Immature natural killer cell (primary cell): ENCODE data around the gene PTPN1. TPM values are rescaled to one million over a fixed set of nuclear protein-coding genes. Genes with fewer than 3 reads are reported as not detected.
"Not testable (repeated sequence)": the region's sequence is repeated elsewhere in the genome, so short reads cannot be mapped to it uniquely, and the experiment has no call there.

Experiments
- DNase-seq, 3 donors: peaks; one replicate each; pipeline ENCODE4 v3.0.0; 2022; ENCODE audit warnings: mixed read lengths in 1 of 3
- H3K27ac Mint-ChIP-seq, 6 donors: one replicate each; pipeline ENCODE4 v1.8.0; 2020; ENCODE audit warnings: mixed read lengths in 6 of 6, mild to moderate bottlenecking in 5 of 6, inconsistent platforms in 4 of 6, moderate library complexity in 3 of 6
- H3K27me3 Mint-ChIP-seq, 3 donors: one replicate each; pipeline ENCODE4 v1.8.0; 2020 to 2021; ENCODE audit warnings: low read depth in 3 of 3, mild to moderate bottlenecking in 3 of 3, mixed read lengths in 3 of 3, moderate library complexity in 3 of 3, inconsistent platforms in 1 of 3
- H3K36me3 Mint-ChIP-seq, 3 donors: one replicate each; pipeline ENCODE4 v1.8.0; 2020; ENCODE audit warnings: mixed read lengths in 3 of 3, inconsistent platforms in 2 of 3, mild to moderate bottlenecking in 2 of 3
- H3K4me1 Mint-ChIP-seq, 2 donors: one replicate each; pipeline ENCODE4 v1.8.0; 2020; ENCODE audit warnings: inconsistent platforms in 2 of 2, mild to moderate bottlenecking in 2 of 2, mixed read lengths in 2 of 2, moderate library complexity in 1 of 2
- H3K4me3 Mint-ChIP-seq, 5 donors: one replicate each; pipeline ENCODE4 v1.8.0; 2020; ENCODE audit warnings: mild to moderate bottlenecking in 5 of 5, mixed read lengths in 5 of 5, inconsistent platforms in 3 of 5, moderate library complexity in 3 of 5
- H3K9me3 Mint-ChIP-seq, 6 donors: one replicate each; pipeline ENCODE4 v1.8.0; 2020; ENCODE audit warnings: mild to moderate bottlenecking in 6 of 6, mixed read lengths in 6 of 6, inconsistent platforms in 4 of 6, moderate library complexity in 3 of 6
- polyA plus RNA-seq, 3 donors: library from polyadenylated mRNA; unstranded; fragments of 300-500 nt; fragmentation: Illumina TruSeq; gene quantifications; one replicate each; pipeline ENCODE4 v1.2.3, GENCODE V29; 2021

Gene PTPN1
- polyA plus RNA-seq, 3 donors from 2014 or later, result 18.4 to 38.3 (median 19.4) TPM

- Mint-ChIP-seq H3K9me3 (no peaks in the 10 kb centered on the region), H3K27ac (peak overlapping the region in 1 of 6 donors; percentile 40), H3K4me3 (no peak overlapping the region), H3K4me1 (no peaks in the 10 kb centered on the region), H3K36me3 (no peaks in the 10 kb centered on the region), H3K27me3 (peaks cover 4 to 34% (median 5%) of the 10 kb centered on the region in 3 donors)
- no peak for DNase-seq
Observed at GRCh38 chr20:50597406-50597969, 87.3 kb downstream of the PTPN1 start.

- Mint-ChIP-seq H3K9me3 (no peaks in the 10 kb centered on the region), H3K4me3 (no peak overlapping the region), H3K4me1 (no peaks in the 10 kb centered on the region), H3K36me3 (no peaks in the 10 kb centered on the region), H3K27me3 (peaks cover 5 to 34% (median 6%) of the 10 kb centered on the region in 3 donors), H3K27ac (no peak overlapping the region)
- no peak for DNase-seq
Observed at GRCh38 chr20:50598074-50598473, 87.9 kb downstream of the PTPN1 start.

DNA sequence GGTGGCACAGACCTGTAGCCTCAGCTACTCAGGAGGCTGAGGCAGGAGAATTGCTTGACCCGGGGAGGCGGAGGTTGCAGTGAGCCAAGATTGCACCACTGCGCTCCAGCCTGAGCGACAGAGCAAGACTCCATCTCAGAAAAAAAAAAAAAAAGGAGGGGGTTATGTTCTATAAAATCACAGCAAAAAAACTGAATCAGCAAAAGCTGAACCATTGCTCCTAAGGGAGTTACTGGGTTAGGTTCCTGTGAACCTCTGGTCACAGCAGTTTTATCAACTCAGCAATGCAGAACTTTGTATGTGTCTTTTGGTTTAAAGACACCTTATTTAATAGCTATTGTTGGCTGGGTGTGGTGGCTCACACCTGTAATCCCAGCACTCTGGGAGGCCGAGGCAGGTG, 88.6 kb downstream of the PTPN1 start:
- not testable (repeated sequence) for H3K4me3 Mint-ChIP-seq, DNase-seq, H3K36me3 Mint-ChIP-seq, H3K9me3 Mint-ChIP-seq, H3K27ac Mint-ChIP-seq, H3K4me1 Mint-ChIP-seq
- H3K27me3 Mint-ChIP-seq, result peaks cover 5 to 36% (median 6%) of the 10 kb centered on the region in 3 donors

- Mint-ChIP-seq H3K27ac (no peak overlapping the region), H3K36me3 (no peaks in the 10 kb centered on the region), H3K9me3 (no peaks in the 10 kb centered on the region), H3K27me3 (peaks cover 6 to 34% (median 7%) of the 10 kb centered on the region in 3 donors), H3K4me3 (no peak overlapping the region), H3K4me1 (no peaks in the 10 kb centered on the region)
- DNase-seq, result no peak
Observed at GRCh38 chr20:50600281-50600895, 90.2 kb downstream of the PTPN1 start.

DNA sequence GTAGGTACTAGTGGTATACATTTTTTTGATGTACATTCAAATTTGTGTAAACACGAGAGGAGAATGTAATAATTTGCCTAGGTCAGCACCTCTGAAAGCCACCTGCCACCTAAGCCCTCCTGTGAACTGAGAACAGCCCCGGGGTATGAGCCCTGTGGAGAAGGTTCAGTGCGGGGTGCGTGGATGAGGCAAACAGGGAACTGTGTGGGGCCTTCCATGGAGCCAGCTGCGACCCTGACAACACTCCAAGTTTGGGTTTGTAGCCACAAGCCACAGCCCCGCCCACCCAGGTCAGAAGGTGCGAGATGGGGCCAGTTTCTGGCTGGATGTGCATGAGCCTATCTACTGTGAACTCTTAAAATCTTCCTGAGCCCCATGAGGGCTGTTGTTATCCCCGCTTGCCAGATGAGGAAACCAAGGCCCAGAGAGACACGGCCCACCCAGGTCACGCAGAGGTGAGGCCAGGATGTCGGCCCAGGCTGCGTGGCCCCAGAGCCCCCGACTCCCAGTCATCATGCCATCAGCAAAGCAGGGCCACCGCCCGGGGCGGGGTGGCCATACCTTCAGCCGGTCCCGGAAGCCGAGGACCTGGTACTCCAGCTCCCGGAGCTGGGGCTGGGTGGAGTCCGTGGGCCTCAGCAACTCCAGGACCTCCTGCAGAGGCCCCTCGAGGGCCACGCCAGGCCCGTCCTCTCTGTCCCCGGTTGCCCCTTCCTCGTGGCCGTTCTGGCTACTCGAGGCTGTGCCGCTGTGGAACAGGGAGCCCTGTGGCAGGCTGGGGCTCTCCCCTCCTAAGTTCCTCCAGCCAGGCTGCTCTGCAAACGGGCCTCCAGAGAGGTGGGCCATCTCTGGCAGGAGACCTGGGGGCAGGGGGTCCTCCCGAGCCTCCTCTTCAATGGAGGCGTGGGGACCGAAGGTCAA, 91.6 kb downstream of the PTPN1 start:
- Mint-ChIP-seq H3K4me1 (no peaks in the 10 kb centered on the region), H3K9me3 (no peaks in the 10 kb centered on the region), H3K27me3 (peaks cover 1 to 29% (median 4%) of the 10 kb centered on the region in 3 donors), H3K36me3 (no peaks in the 10 kb centered on the region), H3K27ac (no peak overlapping the region), H3K4me3 (no peak overlapping the region)
- no peak for DNase-seq

DNA sequence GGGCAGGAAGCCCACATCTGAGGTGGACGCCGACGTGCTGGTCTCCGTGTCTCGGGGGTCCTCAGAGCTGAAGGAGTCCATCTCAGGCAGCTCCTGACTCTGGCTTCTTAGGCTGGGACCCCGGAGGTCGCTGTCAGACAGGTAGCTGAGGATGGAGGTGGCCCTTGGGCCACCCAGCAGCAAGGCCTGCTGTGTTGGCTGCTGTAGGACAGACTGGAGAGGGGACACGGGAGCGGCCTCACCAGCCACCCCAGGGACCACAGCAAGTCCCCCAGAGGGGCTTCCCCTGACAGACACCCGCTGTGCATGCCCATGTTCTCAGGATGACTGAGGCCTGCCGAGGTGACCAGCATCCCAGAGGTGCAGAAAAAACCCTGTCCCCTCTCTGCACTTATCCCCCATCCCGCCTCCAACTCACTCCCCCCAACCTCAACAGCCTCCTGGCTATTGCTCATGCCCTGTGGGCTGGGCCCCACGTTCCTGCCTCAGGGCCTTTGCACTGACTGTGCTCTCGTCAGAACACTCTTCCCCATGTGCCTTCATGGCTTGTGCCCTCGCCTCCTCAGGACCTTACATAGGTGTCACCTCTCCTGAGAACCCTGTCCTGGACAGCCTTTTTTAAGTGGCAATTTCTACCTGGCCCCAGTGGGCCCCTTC, 92.4 kb downstream of the PTPN1 start:
- Mint-ChIP-seq H3K27me3 (peaks cover 1 to 26% (median 4%) of the 10 kb centered on the region in 3 donors), H3K27ac (no peak overlapping the region), H3K36me3 (no peaks in the 10 kb centered on the region)

GRCh38 chr20:50604451-50604850, 94.3 kb downstream of the PTPN1 start:
- no peaks in the 10 kb centered on the region for H3K4me1 Mint-ChIP-seq
- H3K9me3 Mint-ChIP-seq, result no peaks in the 10 kb centered on the region
- no peak overlapping the region for H3K4me3 Mint-ChIP-seq
- no peaks in the 10 kb centered on the region for H3K36me3 Mint-ChIP-seq
- no peak for DNase-seq
- H3K27ac Mint-ChIP-seq, result no peak overlapping the region
- H3K27me3 Mint-ChIP-seq, result peaks cover 1 to 21% (median 4%) of the 10 kb centered on the region in 3 donors

More for the DNA sequence above, 92.4 kb downstream of the PTPN1 start:
- Mint-ChIP-seq H3K9me3 (no peaks in the 10 kb centered on the region), H3K4me1 (no peaks in the 10 kb centered on the region), H3K4me3 (no peak overlapping the region)
- no peak for DNase-seq

GRCh38 chr20:50605136-50605535, 95.0 kb downstream of the PTPN1 start:
- Mint-ChIP-seq H3K4me3 (no peak overlapping the region), H3K27me3 (peaks cover 1 to 17% (median 4%) of the 10 kb centered on the region in 3 donors)

DNA sequence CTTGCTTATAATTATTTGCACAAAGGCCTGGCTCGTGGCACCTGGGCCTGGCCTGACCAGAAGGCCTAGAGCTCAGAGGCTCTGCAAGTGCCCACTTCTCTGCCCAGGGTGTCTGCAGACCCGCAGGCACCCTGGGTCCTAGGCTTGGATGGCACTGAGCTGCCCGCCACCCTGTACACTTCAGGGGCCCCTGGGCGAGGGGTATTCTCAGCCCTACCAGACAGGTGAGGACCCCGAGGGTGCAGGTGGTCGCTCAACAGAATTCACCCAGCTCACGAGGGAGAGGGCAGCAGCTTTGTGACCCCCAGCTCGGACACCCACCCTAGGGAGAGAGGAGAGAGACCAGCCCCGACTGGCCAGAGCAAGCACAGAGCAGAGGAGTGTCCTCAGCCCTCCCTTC, 97.3 kb downstream of the PTPN1 start:
- H3K4me3 Mint-ChIP-seq, result no peak overlapping the region
- no peak overlapping the region for H3K27ac Mint-ChIP-seq
- no peaks in the 10 kb centered on the region for H3K4me1 Mint-ChIP-seq
- no peak for DNase-seq
- H3K36me3 Mint-ChIP-seq, result no peaks in the 10 kb centered on the region
- H3K9me3 Mint-ChIP-seq, result no peaks in the 10 kb centered on the region
- H3K27me3 Mint-ChIP-seq, result peaks cover 1 to 9% (median 6%) of the 10 kb centered on the region in 3 donors

More at GRCh38 chr20:50605136-50605535, 95.0 kb downstream of the PTPN1 start:
- DNase-seq, result no peak
- no peaks in the 10 kb centered on the region for H3K4me1 Mint-ChIP-seq
- H3K27ac Mint-ChIP-seq, result no peak overlapping the region
- no peaks in the 10 kb centered on the region for H3K9me3 Mint-ChIP-seq
- no peaks in the 10 kb centered on the region for H3K36me3 Mint-ChIP-seq

GRCh38 chr20:50607850-50608749, 97.9 kb downstream of the PTPN1 start:
- Mint-ChIP-seq H3K4me1 (no peaks in the 10 kb centered on the region), H3K4me3 (no peak overlapping the region), H3K36me3 (no peaks in the 10 kb centered on the region), H3K9me3 (no peaks in the 10 kb centered on the region), H3K27ac (no peak overlapping the region), H3K27me3 (peaks cover 1 to 7% (median 6%) of the 10 kb centered on the region in 3 donors)
- no peak for DNase-seq

DNA sequence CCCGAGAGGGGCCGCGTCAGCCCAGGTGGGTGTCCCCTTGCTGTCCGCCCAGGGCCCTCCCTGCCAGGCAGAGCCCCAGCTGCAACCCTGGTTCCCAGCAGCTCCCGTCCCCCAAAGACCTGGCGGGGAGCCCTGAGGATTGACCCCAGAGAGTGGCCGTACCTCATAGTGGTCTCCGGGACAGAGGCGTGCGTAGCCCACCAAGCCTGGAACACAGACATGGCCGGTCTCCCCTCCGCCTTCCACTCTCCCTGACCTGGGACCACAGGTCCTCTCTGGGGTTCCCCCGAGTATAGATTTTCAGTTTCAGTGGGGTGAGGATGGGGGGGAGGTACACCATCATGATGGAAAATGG, 98.5 kb downstream of the PTPN1 start:
- H3K4me3 Mint-ChIP-seq, result no peak overlapping the region
- H3K36me3 Mint-ChIP-seq, result no peaks in the 10 kb centered on the region
- no peak for DNase-seq
- peaks cover 1 to 6% (median 5%) of the 10 kb centered on the region in 3 donors for H3K27me3 Mint-ChIP-seq
- H3K27ac Mint-ChIP-seq, result no peak overlapping the region
- no peaks in the 10 kb centered on the region for H3K9me3 Mint-ChIP-seq
- H3K4me1 Mint-ChIP-seq, result no peaks in the 10 kb centered on the region

DNA sequence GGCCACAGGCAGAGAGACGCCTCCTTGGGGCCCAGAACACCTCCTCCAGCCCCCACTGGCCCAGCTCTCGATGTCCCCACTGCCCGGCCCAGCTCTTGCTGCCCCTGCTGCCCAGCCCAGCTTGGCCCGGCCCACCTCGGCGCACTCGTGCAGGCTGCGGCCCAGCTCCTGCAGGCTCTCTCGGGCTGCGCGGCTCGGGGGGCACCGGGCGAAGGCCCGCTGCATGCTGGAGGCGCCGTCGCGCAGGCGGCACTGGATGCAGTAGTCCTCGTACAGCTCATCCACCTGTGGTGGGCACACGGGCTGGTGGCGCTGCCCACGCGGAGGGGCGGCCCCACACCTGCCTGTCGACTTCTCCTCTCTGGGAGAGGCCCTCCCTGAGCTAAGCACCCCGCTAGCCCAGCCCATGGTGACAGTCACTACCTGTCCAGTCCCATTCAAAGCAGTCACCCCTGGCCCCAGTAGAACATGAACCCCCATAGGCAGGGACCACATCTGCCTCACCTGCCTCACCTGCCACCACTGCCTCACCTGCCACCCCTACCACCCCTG, 99.3 kb downstream of the PTPN1 start:
- Mint-ChIP-seq H3K4me1 (no peaks in the 10 kb centered on the region), H3K9me3 (no peaks in the 10 kb centered on the region), H3K27me3 (peaks cover 1 to 6% (median 5%) of the 10 kb centered on the region in 3 donors), H3K36me3 (no peaks in the 10 kb centered on the region), H3K27ac (no peak overlapping the region), H3K4me3 (no peak overlapping the region)
- no peak for DNase-seq

- Mint-ChIP-seq H3K27ac (no peak overlapping the region), H3K4me3 (no peak overlapping the region), H3K4me1 (no peaks in the 10 kb centered on the region), H3K36me3 (no peaks in the 10 kb centered on the region), H3K27me3 (peaks cover 0 to 6% (median 5%) of the 10 kb centered on the region in 3 donors), H3K9me3 (no peaks in the 10 kb centered on the region)
- DNase-seq, result no peak
Observed at GRCh38 chr20:50610212-50610718, 100.1 kb downstream of the PTPN1 start.
